AML-193 (cell line): ENCODE results near the gene PEX11G.

Experiments used
- DNase-seq, 2 experiments: peaks; one replicate each; lab custom pipeline; 2025; lab: John Stamatoyannopoulos, UW

PEX11G gene

DNA sequence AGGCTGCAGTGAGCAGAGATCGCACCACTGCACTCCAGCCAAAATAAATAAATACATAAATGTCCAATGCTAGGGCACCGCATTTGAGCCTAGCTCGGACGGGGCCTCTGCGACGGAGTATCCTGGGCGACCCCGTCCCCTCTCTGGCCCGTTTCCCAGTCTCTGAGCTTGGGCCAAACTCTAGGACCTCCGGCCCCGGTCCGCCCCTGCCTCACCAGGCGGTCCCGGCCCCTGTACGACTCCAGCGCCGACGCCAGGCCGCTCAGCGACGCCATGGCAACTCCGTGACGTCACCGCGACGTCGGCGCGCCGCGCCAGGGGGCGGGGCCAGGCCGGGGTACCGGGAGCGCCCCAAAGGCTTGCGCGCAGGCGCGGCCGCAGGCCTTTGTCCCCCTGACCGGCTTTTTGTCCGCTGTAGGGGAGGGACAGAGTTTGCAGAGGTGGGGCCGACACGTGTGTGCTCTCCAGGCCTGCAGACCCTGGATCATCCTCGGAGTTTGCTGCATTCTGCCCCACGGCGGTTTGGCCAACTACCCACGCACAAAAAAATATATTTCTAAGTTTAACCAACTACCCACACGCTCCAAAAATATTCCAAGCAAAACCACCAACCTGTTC, at the start of gene PEX11G:
Gene PEX11G, minus strand, starts transcription at position 300 of the 618 bp plus-strand sequence. Its CDS starts 25 bp downstream, at position 275.
- DNase-seq, result no peak

- DNase-seq, result no peak
These were observed 47.3 kb upstream of the PEX11G start for GRCh38 chr19:7535998-7536695.

DNA sequence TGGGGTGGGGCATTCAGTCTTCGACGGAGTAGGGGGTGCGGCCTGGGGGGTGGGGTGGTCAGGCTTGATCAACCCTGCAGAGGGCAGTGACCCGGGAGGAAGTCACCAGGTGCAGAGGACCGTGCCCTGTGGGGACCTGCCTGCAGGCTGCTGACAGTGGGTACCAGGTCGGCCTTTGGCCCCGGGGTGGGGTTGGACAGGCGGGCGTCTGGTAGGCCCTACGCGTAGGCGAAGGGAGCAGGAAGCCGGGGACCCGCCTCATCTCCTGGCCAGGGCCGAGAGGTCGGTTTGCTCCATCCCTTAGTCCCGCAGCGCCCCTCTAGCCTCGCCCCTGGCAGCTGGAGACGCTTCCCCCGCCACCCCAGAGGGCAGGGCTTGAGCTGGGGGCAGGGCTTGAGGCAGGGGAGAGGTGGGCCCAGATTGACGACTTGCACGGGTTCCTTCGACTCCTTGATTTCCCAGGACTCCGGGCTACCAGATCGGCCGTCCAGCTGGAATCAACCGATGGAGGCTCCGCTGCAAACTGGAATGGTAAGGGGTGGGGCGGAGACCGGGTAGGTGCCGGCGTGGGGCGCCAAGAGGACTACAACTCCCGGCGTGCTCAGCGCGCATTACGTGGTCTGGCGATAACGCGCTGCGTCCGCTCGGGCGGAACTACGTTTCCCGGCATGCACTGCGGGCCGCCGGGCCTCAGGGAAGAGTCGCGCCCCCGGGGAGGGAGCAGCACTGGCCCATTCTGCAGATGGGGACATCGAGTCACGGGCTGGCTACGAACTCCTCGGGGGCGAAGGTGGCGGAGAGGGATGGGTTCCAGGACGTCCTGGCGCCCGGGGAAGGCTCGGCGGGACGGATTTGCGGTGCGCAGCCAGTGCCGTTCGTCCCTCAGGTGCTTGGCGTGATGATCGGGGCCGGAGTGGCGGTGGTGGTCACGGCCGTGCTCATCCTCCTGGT, 46.5 kb upstream of the PEX11G start, which contains the start of gene PNPLA6:
Gene PNPLA6, plus strand, starts transcription at position 671 of the 951 bp plus-strand sequence. Its CDS starts 72 bp downstream, at position 743.
- peak; percentile 72 to 79 for DNase-seq

DNA sequence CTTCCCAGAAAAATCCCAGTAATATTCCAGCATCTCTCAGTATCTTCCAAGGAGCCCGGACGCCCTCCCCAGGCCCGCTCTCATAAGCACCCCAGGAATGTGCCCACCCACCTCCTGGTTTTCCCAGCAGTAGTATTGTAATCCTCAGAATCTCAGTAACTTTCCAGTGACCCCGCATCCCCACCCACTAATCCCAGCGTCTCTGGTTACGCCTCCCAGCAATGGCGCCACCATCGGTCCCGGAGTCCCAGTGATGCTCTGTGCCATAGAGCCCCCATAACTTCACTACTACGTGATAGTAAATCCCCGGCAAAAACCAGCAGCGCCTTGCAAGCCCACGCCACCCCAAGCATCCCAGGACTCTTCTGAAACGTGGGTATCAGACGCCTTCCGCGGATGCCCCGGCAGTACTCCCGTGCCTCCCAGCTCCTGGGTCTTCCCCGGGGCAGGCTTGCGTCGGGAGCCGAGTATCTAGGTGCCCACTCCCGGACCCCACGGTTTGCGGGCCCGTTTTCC, 45.8 kb upstream of the PEX11G start:
- no peak for DNase-seq

- DNase-seq, result peak; percentile 57 to 68
These were observed 45.2 kb upstream of the PEX11G start for GRCh38 chr19:7533925-7534480.

GRCh38 chr19:7533281-7533885, 44.5 kb upstream of the PEX11G start:
- DNase-seq, result no peak

GRCh38 chr19:7529610-7530490, 41.0 kb upstream of the PEX11G start:
- DNase-seq, result no peak

DNA sequence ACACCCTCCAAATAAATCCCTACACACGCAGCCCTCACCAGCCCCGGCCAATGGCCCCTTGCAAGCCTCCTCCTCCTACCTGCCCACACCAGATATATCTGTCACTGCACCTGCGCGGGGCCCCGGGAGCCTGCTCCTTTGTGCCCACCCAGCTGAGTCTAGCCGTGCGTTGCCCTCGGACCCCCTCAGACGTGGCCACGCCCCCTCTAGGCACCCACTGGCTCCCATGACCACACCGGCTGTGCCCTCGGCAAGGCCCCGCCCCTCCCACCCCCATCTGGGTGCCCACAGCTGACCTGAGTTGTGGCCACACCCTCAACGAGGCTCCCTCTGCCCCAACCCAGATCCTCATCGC, 40.4 kb upstream of the PEX11G start:
- DNase-seq, result no peak

GRCh38 chr19:7528522-7529245, 39.8 kb upstream of the PEX11G start:
- DNase-seq, result no peak

DNA sequence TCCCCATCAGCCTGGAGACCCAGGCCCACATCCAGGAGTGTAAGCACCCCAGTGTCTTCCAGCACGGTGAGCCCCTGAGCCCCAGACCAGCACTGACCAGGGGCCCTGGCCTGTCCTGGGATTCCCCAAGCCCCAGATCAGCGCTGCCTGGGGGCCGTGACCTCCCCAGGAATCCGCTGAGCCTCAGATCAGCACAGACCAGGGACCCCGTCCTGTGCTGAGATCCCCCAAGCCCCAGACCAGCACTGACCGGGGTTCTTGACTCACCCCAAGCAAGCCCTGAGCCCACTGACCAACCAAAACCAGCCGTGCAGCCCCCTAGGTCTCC, 39.3 kb upstream of the PEX11G start:
- DNase-seq, result no peak

DNA sequence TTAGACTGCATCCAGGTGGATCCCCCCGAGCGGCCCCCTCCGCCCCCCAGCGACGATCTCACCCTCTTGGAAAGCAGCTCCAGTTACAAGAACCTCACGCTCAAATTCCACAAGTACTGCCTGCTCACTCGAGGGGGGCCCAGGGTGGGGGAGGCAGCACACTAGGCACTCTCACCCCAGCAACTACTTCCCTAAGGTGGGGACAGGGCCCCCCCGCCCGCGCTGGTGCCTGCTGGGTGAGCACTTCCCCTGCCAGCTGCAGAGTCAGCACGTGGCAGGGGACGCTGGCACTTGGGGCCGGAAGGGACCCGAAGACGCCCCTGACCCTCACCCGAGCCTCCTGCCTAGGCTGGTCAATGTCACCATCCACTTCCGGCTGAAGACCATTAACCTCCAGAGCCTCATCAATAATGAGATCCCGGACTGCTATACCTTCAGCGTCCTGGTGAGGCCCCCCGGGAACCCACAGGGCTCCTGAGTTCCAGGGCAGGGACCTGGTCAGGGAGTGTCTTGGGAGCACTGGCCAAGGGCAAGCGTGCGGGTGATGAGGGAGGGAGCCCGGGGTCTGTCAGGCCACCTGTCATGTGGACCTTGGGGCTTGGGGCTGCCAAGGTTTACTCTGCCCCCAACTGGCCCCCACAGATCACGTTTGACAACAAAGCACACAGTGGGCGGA, 38.8 kb upstream of the PEX11G start:
- no peak for DNase-seq

DNA sequence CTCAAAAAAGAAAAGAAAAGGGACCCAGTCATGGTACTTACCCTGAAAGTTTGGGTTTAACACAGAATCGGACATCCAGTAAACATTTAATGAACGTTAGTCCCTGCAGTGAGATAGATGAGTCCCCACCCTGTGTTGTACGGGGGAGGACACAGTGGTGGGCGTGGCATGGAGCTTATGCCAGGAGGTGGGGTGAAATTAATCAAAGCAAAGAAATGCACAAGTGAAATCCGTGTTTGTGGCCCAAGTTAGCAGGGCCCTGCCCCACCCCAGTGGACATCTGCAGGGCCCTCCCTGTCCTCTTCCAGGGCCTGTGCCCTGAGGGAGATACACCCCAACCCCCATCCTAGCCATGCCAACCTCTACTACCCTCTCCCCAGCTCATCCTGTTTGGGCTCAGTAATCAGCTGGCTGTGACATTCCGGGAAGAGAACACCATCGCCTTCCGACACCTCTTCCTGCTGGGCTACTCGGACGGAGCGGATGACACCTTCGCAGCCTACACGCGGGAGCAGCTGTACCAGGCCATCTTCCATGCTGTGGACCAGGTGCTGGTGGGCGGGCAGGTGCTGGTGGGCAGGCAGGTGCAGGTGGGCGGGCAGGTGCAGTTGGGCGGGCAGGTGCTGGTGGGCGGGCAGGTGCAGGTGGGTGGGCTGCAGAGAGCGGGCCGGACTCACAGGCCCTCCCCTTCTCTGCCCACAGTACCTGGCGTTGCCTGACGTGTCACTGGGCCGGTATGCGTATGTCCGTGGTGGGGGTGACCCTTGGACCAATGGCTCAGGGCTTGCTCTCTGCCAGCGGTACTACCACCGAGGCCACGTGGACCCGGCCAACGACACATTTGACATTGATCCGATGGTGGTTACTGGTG, 37.5 kb upstream of the PEX11G start:
- DNase-seq, result no peak

GRCh38 chr19:7524992-7525739, 36.3 kb upstream of the PEX11G start:
- no peak for DNase-seq

- DNase-seq, result no peak
These were observed 35.7 kb upstream of the PEX11G start for GRCh38 chr19:7524523-7524922.

GRCh38 chr19:7522923-7523667, 34.3 kb upstream of the PEX11G start:
- DNase-seq, result no peak

DNA sequence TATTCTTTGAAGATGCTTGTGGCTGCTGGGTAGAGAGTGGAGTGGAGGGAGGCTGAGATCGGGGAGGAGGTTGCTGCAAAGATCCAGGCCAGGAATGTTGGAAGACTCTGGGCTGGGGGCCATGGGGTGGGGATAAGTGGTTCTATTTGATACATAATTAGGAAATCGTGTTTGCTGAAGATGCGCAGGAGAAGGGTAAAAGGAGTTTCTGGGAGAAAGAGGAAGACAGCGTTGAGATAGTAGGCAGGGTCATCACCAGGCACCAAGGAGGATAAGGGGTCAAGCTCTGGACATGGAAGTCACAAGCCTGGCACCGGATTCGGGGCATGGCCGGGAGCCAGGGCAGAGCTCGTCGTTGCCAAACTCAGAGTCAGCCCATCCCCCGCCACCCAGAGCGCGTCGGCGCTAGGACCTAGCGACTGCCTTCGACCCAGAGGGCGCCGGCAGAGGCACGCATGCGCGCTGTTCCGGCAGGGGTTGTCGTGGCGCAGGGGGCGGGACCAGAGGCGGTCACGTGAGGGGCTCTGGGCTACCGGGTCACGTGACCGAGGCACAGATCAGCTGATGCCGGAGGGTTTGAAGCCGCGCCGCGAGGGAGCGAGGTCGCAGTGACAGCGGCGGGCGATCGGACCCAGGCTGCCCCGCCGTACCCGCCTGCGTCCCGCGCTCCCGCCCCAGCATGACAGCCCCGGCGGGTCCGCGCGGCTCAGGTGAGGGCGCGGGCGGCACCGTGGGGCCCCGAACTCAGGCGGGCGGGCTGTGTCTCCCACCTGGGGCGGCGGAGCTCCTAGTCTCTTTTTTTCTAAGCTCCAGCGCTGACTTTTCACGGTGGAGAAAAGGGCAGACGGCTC, 33.5 kb upstream of the PEX11G start, which contains the start of gene MCOLN1:
Gene MCOLN1, plus strand, starts transcription at position 553 of the 851 bp plus-strand sequence. Its CDS starts 127 bp downstream, at position 680.
- peak; percentile 92 to 93 for DNase-seq
